MV-4-11 (cell line): ENCODE results near the gene TRIM24.
"Not testable (repeated sequence)": the region's sequence is repeated elsewhere in the genome, so short reads cannot be mapped to it uniquely, and the experiment has no call there.

Experiments used
- DNase-seq: peaks from one replicate; lab custom pipeline; 2025; lab: John Stamatoyannopoulos, UW

TRIM24 gene

DNA sequence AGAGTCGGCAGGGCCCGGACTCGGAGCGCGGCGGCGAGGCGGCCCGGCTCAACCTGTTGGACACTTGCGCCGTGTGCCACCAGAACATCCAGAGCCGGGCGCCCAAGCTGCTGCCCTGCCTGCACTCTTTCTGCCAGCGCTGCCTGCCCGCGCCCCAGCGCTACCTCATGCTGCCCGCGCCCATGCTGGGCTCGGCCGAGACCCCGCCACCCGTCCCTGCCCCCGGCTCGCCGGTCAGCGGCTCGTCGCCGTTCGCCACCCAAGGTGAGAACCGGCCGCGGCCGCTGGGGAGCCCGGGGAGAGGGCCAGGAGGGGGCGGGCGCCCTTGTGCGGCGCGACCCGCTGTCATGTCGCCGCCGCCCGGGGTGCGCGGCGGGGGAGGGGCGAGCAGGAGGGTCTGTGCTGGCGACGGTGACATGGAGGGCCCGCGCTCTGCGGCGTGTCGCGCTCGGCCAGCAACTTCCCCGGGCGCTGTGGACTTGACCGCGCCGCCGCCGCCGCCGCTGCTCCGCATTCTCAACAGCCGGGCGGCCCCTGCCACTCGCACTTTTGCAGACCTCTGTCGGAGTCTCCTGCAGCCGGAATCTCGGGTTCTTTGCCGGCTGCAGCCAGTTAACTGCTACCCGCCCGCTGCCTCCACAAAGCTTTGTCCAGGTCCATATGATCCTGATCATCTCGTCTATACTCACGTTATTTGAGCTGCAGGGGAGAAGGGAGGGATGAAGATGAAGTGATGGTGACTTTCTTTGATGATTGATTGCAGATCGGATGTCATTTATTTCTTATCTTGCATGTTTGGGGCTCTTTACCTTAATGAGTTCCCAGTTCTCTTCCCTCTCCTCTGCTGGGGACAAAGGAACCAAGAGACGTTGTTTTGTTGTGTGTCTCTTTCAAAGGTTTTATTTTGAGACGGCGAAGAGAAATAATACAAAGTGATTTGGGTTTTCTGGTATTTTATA is 869 bp downstream of the TRIM24 start:
- DNase-seq: peak; percentile 39

DNA sequence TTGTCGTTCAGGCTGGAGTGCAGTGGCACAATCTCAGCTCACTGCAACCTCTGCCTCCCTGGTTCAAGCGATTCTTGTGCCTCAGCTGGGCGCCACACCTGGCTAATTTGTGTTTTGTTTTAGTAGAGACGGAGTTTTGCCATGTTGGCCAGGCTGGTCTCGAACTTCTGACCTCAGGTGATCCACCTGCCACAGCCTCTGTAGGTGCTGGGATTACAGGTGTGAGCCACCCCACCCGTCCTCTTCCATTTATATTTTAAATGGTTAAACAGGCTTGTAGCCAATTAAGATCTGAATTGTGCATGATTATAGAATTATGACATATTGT is 3.2 kb downstream of the TRIM24 start:
- DNase-seq: not testable (repeated sequence)

DNA sequence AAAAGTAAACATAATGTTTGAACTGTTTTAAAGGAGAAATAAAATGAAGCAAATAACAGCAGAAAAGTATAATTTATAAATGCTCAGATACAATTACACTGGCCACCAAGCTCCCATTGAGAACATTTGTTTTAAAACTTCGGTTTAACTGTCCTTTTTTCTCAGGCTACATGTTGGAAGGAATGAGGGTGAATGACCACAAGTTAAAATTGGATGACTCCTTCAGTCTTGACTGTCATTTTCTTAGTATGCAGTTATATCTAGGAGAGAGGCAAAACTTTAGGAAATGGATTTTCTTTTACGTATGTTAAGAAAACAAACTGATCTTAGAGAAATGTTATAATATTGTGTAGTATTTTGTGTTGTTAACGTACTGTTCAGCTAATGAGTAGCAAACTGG is 5.0 kb downstream of the TRIM24 start:
- no peak for DNase-seq

DNA sequence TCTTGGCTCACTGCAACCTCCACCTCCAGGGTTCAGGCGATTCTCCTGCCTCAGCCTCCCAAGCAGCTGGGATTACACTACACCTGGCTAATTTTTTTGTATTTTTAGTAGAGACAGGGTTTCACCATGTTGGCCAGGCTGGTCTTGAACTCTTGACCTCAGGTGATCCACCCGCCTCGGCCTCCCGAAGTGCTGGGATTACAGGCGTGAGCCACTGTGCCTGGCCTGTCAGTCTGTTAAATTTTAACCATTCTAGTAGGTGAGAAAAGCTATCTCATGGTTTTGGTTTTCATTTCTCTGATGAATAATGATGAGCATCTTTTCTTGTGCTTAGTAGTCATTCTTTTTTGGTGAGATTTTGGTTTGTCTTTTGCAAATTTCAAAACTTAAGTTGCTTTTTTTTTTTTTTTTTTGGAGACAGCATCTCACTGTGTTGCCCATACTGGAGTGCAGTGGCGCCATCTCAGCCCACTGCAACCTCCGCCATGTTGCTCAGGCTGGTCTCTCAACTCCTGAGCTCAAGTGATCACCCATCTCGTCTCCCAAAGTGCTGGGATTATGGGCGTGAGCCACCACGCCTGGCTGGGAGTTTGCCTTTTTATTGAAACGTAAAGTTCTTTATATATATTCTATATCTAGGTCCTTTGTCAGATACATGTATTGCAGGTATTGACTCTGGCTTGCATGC is 6.2 kb downstream of the TRIM24 start:
- DNase-seq: not testable (repeated sequence)

DNA sequence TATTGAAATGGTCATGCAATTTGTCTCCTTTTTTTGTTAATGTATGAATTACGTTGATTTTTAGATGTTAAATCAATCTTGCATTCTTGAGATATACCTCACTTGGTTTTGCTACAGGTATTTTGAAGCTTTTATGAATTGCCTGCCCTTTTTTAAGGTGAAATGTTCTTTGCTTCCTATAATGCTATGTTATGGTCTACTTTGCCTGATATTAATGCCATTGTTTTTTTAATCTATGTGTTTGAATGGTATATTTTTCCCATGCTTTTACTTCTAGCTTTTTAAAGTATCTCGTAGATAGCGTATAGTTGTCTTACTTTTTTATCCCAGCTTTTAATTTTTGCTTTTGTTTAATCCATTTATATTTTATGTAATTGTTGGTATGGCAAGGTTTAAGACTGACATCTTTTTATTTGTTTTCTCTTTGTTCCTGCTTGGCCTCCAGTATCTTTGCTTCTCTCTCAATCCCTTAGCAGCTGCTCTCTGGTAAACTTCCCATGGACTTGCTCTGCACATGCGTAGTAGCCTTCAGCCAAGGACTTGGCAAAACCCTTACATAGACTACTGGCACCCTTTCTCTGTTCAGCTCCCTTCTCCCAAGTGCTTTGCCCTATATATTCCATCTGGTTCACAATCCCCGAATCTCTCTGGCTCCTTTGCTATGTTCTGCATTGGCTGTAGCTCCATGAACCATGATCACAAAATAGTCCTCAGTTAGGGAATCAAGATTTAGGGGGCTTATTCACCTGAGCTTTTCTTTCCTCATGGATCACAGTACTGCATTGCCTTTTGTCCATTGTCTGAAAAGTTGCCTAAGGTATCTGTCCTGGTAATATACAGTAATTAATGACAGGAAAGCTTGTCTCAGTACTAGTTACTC is 8.4 kb downstream of the TRIM24 start:
- no peak for DNase-seq

DNA sequence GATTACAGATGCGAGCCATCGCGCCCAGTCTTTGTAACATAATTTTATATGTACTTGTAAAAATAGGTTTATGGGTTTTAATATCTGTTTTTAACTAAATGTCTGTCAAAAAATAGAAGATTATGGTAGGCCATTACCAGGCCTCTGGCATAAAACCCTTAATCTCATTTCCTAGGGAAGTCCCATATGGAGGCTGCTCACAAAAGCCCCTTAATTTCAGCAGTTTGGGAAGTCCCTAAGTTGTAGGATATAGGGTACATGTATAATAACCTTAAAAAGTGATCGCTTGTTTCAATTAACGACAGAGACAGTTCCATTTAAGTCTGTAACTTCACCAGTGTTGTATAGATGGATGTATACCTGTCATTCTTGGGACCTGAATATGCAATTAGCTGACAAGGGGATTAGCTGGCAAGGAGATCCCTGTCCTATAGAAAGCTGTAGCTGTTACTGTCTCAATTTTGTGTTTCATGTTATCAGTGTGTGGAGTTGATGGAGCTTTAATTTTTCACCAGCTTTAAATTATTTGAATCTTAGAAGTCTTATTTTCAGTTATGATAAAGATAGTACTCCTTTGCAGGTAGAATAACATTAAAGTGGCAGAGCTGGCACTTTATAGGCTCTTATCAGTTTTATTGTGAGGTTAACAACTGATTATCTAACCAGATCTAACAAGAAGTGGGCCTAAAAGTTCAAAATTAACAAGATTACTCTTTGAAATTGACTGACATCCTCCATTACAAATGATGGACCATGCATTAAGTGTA is 10.5 kb downstream of the TRIM24 start:
- DNase-seq: no peak

DNA sequence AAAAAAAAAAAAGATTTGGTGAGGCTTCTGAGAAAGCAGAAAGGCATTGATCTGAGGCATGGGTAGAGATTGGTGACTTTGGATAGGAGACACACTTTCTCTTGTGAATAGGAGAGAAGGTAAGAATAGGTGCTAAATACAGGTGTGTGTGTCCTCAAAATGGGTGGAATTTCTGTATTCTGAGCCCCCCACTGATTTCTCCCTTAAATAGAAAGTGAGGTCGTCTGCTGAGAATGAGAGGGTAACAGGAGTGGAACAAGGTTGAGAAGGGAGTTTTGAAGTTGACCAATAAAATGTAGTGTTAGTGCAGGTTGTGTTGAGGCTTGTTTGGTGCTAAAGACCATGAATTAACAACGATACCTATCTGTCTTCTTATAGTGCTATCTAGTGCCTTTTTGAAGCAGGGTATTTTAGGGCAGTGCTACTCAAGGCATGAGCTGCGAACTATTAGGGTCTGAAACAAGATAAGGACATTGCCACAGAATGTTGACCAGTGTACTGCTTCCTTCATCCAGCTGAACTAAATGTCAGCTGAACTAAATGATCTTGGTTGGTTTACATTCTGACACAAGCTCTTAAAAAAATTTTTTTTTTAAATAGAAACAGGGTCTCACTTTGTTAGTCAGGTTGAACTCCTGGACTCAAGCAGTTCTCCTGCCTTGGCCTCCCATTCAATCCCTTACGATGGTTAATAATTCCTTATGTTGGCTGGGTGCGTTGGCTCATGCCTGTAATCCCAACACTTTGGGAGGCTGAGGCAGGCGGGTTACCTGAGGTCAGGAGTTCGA is 12.4 kb downstream of the TRIM24 start:
- no peak for DNase-seq

DNA sequence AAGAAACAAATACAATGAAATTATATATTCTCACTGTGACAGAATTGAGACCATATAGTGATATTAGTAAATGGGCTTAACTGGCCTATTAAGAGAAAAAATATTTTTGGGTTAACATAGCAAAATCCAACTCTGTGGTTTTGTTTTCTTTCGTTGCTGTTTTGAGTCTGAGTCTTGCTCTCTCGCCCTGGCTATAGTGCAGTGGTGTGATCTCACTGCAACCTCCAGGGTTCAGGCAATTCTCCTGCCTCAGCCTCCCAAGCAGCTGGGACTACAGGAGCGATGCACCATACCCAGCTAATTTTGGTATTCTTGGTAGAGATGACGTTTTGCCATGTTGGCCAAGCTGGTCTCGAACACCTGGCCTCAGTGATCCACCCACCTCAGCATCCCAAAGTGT is 15.3 kb downstream of the TRIM24 start:
- DNase-seq: no peak

DNA sequence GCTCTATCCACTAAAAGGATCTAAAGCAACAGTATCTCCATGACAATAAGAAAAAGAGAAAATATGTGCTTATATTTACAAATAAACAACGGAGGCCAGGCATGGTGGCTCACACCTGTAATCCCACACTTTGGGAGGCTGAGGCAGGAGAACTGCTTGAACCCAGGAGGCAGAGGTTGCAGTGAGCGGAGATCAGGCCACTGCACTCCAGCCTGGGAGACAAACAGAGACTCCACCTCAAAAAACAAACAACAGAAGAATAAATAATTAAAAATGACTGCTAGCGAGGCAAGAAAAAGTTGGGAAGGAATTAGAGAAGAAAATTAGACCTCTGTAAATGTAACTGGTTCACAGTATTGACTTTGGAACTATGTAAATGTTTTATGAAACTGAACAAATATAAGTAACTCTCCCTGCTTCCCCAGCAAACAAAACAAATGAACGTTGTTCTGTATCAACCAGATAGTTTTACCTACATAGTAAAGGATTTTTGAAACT is 17.1 kb downstream of the TRIM24 start:
- no peak for DNase-seq

DNA sequence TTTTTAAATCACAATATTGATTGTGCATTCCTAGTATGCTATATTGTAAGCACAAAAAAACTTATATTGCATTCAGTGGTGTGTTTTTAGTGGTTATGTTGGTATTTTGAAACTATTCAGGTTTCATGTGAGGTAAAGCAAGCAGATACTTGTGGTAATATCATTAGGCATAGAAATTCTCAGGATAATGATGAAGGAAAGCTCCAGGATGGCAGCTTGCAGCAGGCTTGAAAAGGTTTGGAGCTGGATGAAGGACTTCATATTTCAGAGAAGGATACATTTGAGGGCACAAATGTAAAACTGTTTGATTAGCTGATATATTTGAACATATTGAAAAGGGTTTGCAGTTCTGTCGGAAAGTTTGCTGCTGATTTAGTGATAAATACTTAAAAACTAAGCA is 17.5 kb downstream of the TRIM24 start:
- no peak for DNase-seq

DNA sequence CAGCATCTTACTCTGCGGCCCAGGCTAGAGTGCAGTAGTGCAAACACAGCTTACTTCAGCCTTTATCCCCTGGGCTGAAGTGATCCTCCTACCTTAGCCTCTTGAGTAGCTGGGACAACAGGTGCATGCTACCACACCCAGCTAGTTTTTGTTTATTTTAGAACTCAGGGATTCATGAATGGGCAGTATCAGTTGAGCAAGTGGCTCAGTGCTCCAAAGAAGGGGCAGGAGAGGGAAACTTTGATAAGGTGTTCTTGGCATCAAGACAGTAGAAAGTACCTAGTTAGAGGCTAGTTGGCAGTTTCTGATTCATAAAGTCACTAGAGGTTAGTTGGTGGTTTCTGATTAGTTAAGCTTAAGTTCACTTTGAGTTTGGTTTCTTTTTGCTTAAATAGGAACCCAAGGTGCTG is 18.4 kb downstream of the TRIM24 start:
- DNase-seq: no peak

DNA sequence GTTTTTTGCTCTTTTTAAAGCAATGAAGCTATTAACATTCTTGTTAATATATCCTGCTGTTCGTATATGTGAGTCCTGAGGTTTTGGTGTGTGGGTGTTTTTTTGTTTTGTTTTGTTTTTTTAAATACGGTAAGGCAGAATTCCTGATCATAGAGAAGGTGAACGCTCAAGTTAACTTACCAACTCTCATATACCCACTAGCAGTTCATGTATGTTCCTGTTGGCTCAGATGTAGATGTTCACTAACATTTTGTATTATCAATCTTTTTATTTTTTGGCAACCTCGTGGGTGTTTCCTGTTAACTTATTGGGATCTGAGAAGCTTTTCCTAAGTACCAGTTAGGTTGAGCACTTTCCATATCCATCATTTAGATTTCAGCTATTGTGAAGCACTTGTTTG is 20.5 kb downstream of the TRIM24 start:
- DNase-seq: no peak

DNA sequence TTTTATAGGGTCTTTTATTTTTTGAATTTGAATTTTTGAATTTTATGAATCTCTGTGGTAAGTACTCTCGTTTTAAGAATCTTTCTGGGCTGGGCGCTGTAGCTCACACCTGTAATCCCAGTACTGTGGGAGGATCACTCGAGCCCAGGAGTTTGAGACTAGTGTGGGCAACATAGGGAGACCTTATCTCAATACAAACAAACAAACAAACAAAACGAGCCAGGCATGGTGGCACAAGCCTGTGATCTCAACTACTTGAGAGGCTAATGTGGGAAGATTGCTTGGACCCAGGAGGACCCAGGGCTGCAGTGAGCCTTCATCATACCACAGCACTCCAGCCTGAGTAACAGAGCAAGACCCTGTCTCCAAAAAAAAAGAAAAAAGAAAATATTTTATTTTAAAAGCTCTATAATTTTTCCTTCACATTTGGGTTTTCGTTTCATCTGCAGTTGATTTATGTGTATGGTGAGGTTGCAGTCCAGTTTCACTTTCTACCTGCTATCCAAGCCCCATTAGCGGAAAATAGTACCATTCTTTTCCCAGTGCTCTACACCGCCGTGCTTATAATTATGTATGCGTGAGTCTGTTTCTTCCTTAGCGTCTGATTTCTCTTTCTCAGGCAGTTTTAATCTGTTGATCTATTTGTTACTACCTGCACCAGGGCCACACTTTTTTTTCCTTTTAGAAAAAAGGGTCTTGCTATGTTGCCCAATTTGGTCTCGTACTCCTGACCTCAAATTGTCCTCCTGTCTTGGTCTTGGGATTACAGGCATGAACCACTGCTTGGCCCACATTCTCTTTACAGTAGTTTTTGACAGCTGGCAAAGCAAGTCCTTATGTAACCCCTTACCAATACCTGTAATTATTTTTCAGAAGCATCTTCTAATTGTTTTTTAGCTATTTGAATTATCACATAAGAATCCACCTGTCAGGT is 21.7 kb downstream of the TRIM24 start:
- no peak for DNase-seq

DNA sequence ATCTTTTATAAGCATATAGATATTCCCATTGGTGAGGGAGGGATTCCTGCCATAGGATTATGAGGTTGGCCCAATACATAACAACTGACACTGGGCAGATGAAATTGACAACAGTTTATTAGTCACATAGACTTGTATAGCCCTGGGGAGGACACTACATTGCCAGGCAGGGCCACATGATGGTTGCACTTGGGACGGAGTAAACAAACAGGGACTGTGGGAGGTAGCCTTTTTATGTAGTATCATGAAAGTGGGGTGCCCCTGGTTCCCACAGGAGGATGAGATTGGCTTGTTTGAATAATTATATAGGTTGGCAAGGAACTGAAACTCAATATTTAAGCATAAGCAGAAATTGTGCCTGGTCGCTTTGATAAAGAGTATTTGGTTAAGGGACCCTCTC is 23.5 kb downstream of the TRIM24 start:
- peak; percentile 24 for DNase-seq

DNA sequence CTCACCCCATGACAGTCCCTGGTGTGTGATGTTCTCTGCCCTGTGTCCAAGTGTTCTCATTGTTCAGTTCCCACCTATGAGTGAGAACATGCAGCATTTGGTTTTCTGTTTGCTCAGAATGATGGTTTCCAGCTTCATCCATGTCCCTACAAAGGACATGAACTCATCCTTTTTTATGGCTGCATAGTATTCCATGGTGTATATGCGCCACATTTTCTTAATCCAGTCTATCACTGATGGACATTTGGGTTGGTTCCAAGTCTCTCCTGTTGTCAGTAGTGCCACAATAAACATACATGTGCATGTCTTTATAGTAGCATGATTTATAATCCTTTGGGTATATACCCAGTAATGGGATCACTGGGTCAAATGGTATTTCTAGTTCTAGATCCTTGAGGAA is 25.4 kb downstream of the TRIM24 start:
- DNase-seq: not testable (repeated sequence)

DNA sequence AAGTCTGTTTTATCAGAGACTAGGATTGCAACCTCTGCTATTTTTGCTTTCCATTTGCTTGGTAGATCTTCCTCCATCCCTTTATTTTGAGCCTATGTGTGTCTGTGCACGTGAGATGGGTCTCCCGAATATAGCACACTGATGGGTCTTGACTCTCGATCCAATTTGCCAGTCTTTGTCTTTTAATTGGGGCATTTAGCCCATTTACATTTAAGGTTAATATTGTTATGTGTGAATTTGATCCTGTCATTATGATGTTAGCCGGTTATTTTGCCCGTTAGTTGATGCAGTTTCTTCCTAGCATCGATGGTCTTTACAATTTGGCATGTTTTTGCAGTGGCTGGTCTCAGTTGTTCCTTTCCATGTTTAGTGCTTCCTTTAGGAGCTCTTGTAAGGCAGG is 29.1 kb downstream of the TRIM24 start:
- not testable (repeated sequence) for DNase-seq

DNA sequence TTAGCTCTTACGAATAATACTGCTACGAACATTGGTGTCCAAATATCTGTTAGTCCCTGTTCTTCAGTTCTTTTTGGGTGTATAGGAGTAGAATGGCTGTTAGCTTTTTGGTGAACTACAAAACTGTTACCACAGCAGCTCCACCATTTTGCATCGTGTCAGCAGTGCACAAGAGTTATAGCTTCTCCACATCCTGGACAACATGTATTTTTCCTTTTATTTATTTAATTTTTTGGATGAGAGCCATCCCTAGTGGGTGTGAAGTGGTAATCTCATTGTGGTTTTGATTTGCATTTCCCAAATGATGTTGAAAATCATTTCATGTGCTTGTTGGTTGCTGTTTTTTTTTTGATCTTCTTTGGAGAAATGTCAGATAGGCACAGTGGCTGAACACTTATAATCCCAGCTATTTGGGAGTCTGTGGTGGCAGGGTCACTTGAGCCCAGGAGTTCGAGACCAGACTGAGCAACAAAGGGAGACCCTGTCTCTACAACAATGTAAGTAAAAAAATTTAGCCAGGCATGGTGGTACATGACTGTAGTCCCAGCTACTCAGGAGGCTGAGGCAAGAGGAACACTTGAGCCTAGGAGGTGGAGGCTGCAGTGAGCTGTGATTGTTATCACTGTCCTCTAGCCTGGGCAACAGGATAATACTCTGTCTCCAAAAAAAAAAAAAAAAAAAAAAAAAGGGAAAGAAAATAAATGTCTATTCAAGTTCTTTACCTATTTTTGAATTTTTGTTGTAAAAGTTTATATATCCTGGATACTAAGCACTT is 31.7 kb downstream of the TRIM24 start:
- no peak for DNase-seq

DNA sequence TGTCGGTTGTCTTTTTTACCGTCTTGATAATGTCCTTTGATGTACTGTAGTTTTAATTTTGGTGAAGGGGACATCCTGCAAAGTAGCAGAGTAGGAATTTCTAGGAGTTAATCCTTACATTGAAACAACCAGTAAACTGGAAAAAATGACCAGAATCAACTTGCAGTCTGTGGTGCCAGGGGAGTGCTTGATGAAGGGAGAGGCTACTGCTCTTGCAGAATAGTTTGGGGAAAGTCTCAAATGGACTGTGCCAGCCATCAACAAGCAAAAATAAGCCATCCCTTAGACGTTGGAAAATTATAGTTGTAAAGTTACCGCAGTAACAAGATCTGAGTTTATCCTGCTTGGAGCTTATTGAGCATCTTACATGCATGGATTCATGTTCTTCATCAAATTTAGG is 32.4 kb downstream of the TRIM24 start:
- DNase-seq: no peak

DNA sequence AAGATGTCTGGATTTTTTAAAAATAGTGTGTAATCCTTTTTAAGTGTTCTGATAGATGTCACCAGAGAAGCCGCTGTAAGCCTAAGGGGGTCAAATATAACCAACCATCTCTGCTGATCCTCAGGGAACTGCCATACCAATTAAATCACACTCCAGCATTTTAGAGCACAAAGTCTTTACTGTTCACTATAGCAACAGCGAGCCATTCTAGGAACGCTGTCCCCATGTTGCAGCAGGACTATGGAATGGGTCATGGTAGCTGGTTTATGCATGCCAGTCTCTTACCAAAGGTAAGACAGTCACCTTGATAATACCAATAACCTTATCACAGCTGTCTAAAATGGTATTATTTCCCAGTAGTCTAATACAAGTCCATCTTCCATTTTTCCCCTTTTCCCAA is 33.5 kb downstream of the TRIM24 start:
- no peak for DNase-seq
